B cell (primary cell): ENCODE measurements around the gene ZNF358. TPM values are rescaled to one million over a fixed set of nuclear protein-coding genes. Genes with fewer than 3 reads are reported as not detected.

Experiments
- ATAC-seq: fragments of 200-7000 bp; cut with Tn5 transposase; one replicate; pipeline ENCODE4 v1.10.0; 2021; ENCODE audit warnings: low read depth, mild to moderate bottlenecking, moderate number of reproducible peaks, moderate library complexity
- CTCF ChIA-PET: fragments of 350-600 bp; sonication (Branson Sonifier 250); formaldehyde crosslinking; loops from one replicate; lab custom pipeline; 2021; ENCODE audit warnings: antibody characterized with exemption, inconsistent platforms; lab: Charles Lee
- POLR2A ChIA-PET: fragments of 350-600 bp; sonication (Branson Sonifier 250); formaldehyde crosslinking; loops from one replicate; lab custom pipeline; 2021; ENCODE audit warnings: antibody characterized with exemption; lab: Charles Lee
- DNase-seq: peaks from one replicate; pipeline ENCODE4 v3.0.0; 2013
- H2AFZ ChIP-seq: 2 replicates; pipeline ENCODE4 v1.6.1; 2012; ENCODE audit warnings: mild to moderate bottlenecking, low read depth, low read length; ENCODE audit not compliant: insufficient read depth, poor library complexity, severe bottlenecking
- H3K27ac ChIP-seq, 2 donors: 1 replicate in 1 of 2; 2 replicates in 1 of 2; pipeline ENCODE4 v1.5.1; 2012 to 2013; ENCODE audit warnings: low read length in 2 of 2, mild to moderate bottlenecking in 2 of 2, moderate library complexity in 1 of 2
- H3K27me3 ChIP-seq, 4 experiments: fragments of 200-600 bp in 1 of 4; sonication (generic) in 1 of 4; replicated peaks in 1 of 4; 1 replicate in 2 of 4; 2 replicates in 2 of 4; pipeline versions ENCODE4 v1.6.1 to v1.7.0; 2013 to 2016; ENCODE audit warnings: low read length in 3 of 4, mild to moderate bottlenecking in 2 of 4, mixed read lengths in 1 of 4, moderate library complexity in 1 of 4; ENCODE audit not compliant: insufficient read depth in 4 of 4, control insufficient read depth in 3 of 4; ENCODE audit errors: control extremely low read depth in 1 of 4
- H3K36me3 ChIP-seq, 2 experiments: replicated peaks in 1 of 2; 1 replicate in 1 of 2; 2 replicates in 1 of 2; pipeline versions ENCODE4 v1.6.1 to v1.7.1; 2013; ENCODE audit warnings: low read length in 1 of 2; ENCODE audit not compliant: insufficient read depth in 2 of 2, control insufficient read depth in 1 of 2; ENCODE audit errors: control extremely low read depth in 1 of 2, extremely low read depth in 1 of 2
- H3K4me1 ChIP-seq, 2 donors: fragments of 200-600 bp in 1 of 2; sonication (generic) in 1 of 2; 1 replicate in 1 of 2; 2 replicates in 1 of 2; pipeline versions ENCODE4 v1.5.1 to v1.6.1; 2013 to 2017; ENCODE audit warnings: low read length in 2 of 2; ENCODE audit not compliant: control insufficient read depth in 2 of 2, insufficient read depth in 2 of 2
- H3K4me2 ChIP-seq: replicated peaks from 2 replicates; pipeline ENCODE3; 2012; ENCODE audit warnings: mild to moderate bottlenecking, low read depth, low read length; ENCODE audit not compliant: poor library complexity, severe bottlenecking
- H3K4me3 ChIP-seq, 5 experiments: fragments of 200-600 bp in 1 of 5; sonication (generic) in 1 of 5; 1 replicate in 3 of 5; 2 replicates in 2 of 5; pipeline versions ENCODE4 v1.5.1 to v1.7.0; 2011 to 2016; ENCODE audit warnings: low read length in 4 of 5, mild to moderate bottlenecking in 4 of 5, low read depth in 2 of 5, control low read depth in 1 of 5, moderate library complexity in 1 of 5; ENCODE audit not compliant: insufficient read depth in 1 of 5; ENCODE audit errors: control extremely low read depth in 1 of 5, extremely low read depth in 1 of 5
- H3K79me2 ChIP-seq: fragments of 200-600 bp; sonication (generic); one replicate; pipeline ENCODE4 v1.6.0; 2016; ENCODE audit warnings: low read length; ENCODE audit not compliant: control insufficient read depth, insufficient read depth
- H3K9ac ChIP-seq: fragments of 200-600 bp; sonication (generic); 2 replicates; pipeline ENCODE4 v1.6.1; 2017; ENCODE audit warnings: mild to moderate bottlenecking, low read length, moderate library complexity
- H3K9me3 ChIP-seq, 3 donors: one replicate each; pipeline versions ENCODE4 v1.6.1 to v1.7.1; 2013; ENCODE audit warnings: low read length in 2 of 3; ENCODE audit not compliant: control insufficient read depth in 2 of 3, insufficient read depth in 1 of 3; ENCODE audit errors: control extremely low read depth in 1 of 3
- H4K20me1 ChIP-seq: 2 replicates; pipeline ENCODE4 v1.6.0; 2012; ENCODE audit warnings: mild to moderate bottlenecking, low read length; ENCODE audit not compliant: insufficient read depth, control insufficient read depth, poor library complexity, severe bottlenecking
- H3K27ac Mint-ChIP-seq: one replicate; pipeline ENCODE4 v1.8.0; 2021; ENCODE audit warnings: mixed read lengths
- H3K27me3 Mint-ChIP-seq: one replicate; pipeline ENCODE4 v1.8.0; 2021; ENCODE audit warnings: mixed read lengths
- H3K4me1 Mint-ChIP-seq: one replicate; pipeline ENCODE4 v1.8.0; 2021; ENCODE audit warnings: mixed read lengths
- H3K4me3 Mint-ChIP-seq: one replicate; pipeline ENCODE4 v1.8.0; 2021; ENCODE audit warnings: mixed read lengths
- H3K9me3 Mint-ChIP-seq: one replicate; pipeline ENCODE4 v1.8.0; 2022; ENCODE audit warnings: mixed read lengths; ENCODE audit not compliant: insufficient read depth
- CTCF ChIP-seq: fragments of 200-600 bp; IDR thresholded peaks from one replicate; pipeline ENCODE4 v1.8.0; 2022; ENCODE audit warnings: antibody characterized with exemption, mild to moderate bottlenecking
- EZH2 ChIP-seq: IDR thresholded peaks from 2 replicates; pipeline ENCODE4 v1.6.1; 2012; ENCODE audit warnings: borderline replicate concordance, low read depth, mild to moderate bottlenecking, moderate library complexity, low read length; ENCODE audit not compliant: insufficient read depth, poor library complexity, severe bottlenecking
- WGBS: methylation state at CpG from one replicate; pipeline ENCODE4 v1.1.5; 2013; ENCODE audit warnings: missing lambda C conversion rate; ENCODE audit not compliant: insufficient coverage; 5-methylcytosine and 5-hydroxymethylcytosine counted together
- intact Hi-C: fragments of 100-400 bp; cut with micrococcal nuclease; formaldehyde crosslinking; loops from one replicate; pipeline ENCODE4 v1.10.0; 2022
- polyA plus RNA-seq: library from polyadenylated mRNA; depleted of rRNA; stranded (reverse); fragments of >200 nt; gene quantifications from 2 replicates; pipeline ENCODE4 v1.2.3, GENCODE V29; 2012
- total RNA-seq, 2 donors: library from RNA; stranded (reverse); fragments of 120-200 nt in 1 of 2; gene quantifications; 1 replicate in 1 of 2; 2 replicates in 1 of 2; pipeline versions ENCODE4 v1.2.3 to v1.2.4, GENCODE V29; 2013 to 2022

Gene ZNF358
- total and polyA plus RNA-seq, 2 donors (not counting 1 experiment from before 2014, with no cell fraction given), result 8.5 to 17.5 TPM

GRCh38 chr19:7524992-7525739 is 9.3 kb downstream of the ZNF358 start:
- Histone ChIP-seq H3K79me2 (no peaks in the 10 kb centered on the region), H3K9ac (no peak overlapping the region), H3K27ac (no peak overlapping the region), H2AFZ (no peak overlapping the region), H3K27me3 (no peaks in the 10 kb centered on the region), H4K20me1 (no peaks in the 10 kb centered on the region), H3K36me3 (peaks cover 0 to 7% of the 10 kb centered on the region in 2 experiments), H3K9me3 (peaks cover 0 to 3% (median 0%) of the 10 kb centered on the region in 3 donors), H3K4me3 (no peak overlapping the region), H3K4me1 (peaks cover 13 to 23% of the 10 kb centered on the region in 2 donors), H3K4me2 (no peak overlapping the region)
- no peak overlapping the region for H3K27ac Mint-ChIP-seq
- TF ChIP-seq CTCF (no peak), EZH2 (no peak)
- H3K27me3 Mint-ChIP-seq, result no peaks in the 10 kb centered on the region
- no peaks in the 10 kb centered on the region for H3K9me3 Mint-ChIP-seq
- peaks cover 12% of the 10 kb centered on the region for H3K4me1 Mint-ChIP-seq
- 95% methylated on average over 15 of the region's 20 CpGs for WGBS
- H3K4me3 Mint-ChIP-seq, result peak overlapping the region; percentile 29
- intact Hi-C loops, result loop anchor here (5.0 kb wide), 1 partner anchor 1803 kb away; the partner anchor contains the start of genes CATSPERD and LONP1
- ATAC-seq, result no peak
- no peak for DNase-seq
- ChIA-PET POLR2A (no interaction called here), CTCF (no interaction called here)
